ENCODE data around the gene CABP7.

GRCh38 chr22:29748248-29748893, 28.6 kb downstream of the CABP7 start:
- TF ChIP-seq CTCF (conservative IDR thresholded peaks at IDR 0.05; ENCODE audit: low read depth, low read length) (no peak), EZH2 (IDR thresholded peaks at IDR 0.05; ENCODE audit: borderline replicate concordance, low read depth, low read length, poor library complexity, severe bottlenecking) (no peak)

Measured in A673 (cell line).